Activated naive CD4-positive, alpha-beta T cell (primary cell): Measurements from ENCODE around the gene IL1RAPL2.
"Not testable (repeated sequence)": the region's sequence is repeated elsewhere in the genome, so short reads cannot be mapped to it uniquely, and the experiment has no call there.

ENCODE experiments used
- DNase-seq, 4 experiments: peaks; one replicate each; lab custom pipeline; 2025; lab: John Stamatoyannopoulos, UW

IL1RAPL2 gene

DNA sequence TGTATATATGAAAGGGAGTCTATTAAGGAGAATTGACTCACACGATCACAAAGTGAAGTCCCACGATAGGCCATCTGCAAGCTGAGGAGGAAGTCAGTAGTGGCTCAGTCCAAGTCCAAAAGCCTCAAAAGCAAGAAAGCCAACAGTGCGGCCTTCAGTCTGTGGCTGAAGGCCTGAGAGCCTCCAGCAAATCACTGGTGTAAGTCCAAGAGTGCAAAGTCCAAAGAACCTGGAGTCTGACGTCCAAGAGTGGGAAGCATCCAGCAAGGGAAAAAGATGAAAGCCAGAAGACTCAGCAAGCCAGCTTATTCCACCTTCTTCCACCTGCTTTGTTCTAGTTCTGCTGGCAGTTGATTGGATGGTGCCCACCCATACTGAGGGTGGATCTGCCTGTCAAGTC lies 104.1 kb downstream of the IL1RAPL2 start:
- no peak for DNase-seq

DNA sequence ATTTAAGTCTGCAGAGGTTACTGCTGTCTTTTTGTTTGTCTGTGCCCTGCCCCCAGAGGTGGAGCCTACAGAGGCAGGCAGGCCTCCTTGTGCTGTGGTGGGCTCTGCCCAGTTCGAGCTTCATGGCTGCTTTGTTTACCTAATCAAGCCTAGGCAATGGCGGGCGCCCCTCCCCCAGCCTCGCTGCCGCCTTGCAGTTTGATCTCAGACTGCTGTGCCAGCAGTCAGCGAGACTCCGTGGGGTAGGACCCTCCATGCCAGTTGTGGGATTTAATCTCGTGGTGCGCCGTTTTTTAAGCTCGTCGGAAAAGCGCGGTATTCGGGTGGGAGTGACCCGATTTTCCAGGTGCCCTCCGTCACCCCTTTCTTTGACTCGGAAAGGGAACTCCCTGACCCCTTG lies 111.5 kb downstream of the IL1RAPL2 start:
- not testable (repeated sequence) for DNase-seq

GRCh38 chrX:104679175-104679574 lies 113.2 kb downstream of the IL1RAPL2 start:
- no peak for DNase-seq

DNA sequence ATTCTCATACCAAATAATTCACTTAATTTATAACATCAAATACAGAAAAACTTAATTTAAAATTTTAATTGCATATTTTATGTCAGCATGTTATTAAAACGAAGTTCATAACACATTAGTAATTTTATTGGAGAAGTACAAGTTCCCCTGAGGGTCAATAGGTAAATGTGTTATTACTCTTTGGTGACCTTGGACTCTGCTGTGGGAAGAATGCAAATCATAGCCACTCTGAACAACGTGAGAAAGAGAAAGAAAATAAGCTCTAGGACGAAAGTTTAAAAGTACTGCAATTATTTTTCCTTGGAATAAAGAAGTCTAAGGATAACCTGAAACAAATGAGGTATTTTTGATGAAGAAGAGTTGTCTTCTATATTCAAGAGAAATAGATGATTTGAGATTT lies 115.2 kb downstream of the IL1RAPL2 start:
- DNase-seq, result no peak

GRCh38 chrX:104684077-104684476 lies 118.1 kb downstream of the IL1RAPL2 start:
- DNase-seq, result no peak

DNA sequence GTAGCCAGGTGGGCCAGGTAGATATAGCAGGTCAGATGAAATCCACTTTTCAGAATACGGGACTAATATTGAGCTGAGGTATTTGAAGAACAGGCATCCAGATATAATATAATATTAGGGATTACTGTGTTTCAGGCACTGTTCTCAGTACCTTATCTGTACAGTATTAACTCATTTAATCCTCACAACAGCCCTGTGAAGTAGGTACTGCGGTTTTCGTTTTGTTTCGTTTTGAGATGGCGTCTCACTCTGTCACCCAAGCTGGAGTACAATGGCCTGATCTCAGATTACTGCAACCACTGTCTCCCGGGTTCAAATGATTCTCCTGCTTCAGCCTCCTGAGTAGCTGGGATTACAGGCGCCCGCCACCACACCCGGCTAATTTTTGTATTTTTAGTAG lies 129.6 kb downstream of the IL1RAPL2 start:
- no peak for DNase-seq

DNA sequence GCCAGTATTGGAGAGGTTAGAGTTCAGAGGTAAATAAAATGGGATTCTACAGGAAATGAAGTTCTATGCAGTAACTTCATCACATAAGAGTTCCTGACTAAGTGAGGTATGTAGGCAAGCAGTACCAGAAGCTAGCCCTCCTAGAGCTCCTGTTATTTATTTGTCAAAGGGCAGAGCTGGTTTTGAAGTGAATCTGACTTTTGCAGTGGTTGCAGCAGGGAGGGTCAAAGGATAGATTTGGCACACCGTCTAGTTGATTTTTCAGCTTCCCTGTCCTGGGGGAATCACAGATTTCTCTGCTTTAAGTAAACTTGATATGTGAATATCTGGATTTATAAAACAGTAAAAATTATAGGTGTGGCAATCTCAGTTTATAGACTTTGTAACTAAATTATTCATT lies 130.7 kb downstream of the IL1RAPL2 start:
- no peak for DNase-seq

- DNase-seq, result no peak
Observed at GRCh38 chrX:104697294-104697693, 131.3 kb downstream of the IL1RAPL2 start.

DNA sequence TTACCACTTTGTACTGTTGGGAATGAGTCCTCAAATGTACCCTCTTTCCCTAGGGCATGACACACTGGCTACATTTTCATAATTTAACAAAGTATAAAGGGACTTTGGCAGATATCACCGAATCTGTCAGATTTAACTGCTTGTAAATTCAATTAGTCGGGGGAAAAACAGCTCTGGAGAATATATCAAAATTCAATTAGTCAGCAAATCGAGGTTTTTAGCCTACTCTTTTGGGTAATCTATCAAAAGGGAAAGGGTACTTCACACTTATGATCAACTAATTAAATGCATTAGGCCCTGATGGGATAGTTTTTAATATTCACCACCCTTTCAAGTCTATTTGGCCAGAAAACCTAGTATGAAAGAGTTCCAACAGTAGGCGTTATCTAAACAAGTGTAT lies 141.0 kb downstream of the IL1RAPL2 start:
- DNase-seq, result no peak

DNA sequence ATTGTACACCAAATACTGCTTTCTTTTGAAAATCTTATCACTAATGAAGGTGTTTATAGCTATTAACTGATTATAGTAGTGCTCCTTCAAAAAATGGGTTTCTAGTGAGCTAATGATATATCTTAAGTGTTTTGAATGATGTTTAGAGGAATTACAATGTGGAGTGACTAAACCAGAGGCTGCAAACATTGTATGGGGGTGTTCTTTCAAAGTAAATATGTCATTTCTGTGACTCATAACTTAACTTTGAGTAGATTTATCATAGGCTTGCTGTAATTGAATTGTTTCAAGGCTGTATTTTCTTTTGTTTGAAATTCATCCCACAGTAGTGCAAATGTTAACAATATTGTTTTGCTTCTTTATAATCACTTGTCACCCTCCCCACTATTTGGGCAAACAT lies 141.6 kb downstream of the IL1RAPL2 start:
- no peak for DNase-seq

DNA sequence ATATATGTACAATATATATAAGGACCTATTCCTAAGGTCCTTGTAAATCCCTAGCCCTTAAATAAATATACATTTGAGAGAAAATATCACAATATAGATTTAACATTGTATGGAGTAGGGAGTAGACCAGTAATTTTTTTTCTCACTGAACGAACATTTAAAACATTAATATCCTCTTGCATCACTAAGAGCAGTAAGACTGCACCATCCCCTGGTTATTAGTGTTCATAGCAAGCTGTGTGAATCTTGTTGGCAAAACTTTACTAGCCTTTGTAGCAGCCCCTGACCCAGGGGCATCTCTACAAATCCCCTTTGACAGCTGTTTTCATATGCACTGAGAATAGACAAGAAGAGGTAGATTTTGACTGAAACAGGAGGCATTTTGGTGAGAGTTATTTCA lies 146.5 kb downstream of the IL1RAPL2 start:
- DNase-seq, result no peak

- DNase-seq, result no peak
Observed at GRCh38 chrX:104721854-104722253, 155.9 kb downstream of the IL1RAPL2 start.

- no peak for DNase-seq
Observed at GRCh38 chrX:104728456-104728855, 162.5 kb downstream of the IL1RAPL2 start.

DNA sequence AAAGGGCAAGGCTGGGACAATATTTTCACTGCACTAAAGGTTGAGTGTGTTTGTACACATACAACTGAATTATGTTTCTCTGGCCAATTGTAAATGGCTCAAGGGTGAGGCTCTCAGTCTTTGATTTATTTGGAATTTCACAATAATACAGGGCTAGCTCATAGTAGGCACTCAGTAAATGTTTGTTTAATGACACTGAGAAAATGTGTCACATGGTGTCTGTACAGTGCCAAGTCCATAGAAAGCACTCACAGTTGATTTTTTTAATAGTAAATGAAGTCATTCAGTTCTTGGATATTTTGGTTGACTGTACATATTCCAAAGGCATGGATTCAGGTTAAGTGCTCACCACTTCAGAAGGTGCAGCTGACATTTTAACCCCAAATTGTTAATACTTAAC lies 176.4 kb downstream of the IL1RAPL2 start:
- no peak for DNase-seq

GRCh38 chrX:104745152-104745551 lies 179.2 kb downstream of the IL1RAPL2 start:
- no peak for DNase-seq

GRCh38 chrX:104749951-104750610 lies 184.1 kb downstream of the IL1RAPL2 start:
- no peak for DNase-seq

GRCh38 chrX:104762641-104763040 lies 196.6 kb downstream of the IL1RAPL2 start:
- no peak for DNase-seq

DNA sequence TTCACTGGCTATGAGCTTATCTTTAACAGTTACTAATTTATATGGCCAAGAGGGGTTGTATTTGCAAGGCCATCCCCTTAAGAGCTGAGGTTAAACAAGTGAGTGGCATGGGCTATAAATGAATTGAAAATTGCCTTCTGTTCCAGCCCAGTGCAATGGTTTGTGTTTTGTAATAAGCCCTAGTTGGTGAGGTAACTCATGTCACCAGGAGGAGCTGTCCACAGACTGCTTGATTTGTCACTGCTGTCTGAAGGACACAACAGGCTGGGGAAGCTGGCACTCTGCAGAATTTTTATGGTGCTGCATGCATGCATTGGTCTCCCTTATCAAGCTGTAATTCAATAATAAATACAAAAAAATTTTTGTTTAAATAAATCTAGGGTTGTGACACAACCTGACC lies 223.8 kb downstream of the IL1RAPL2 start:
- no peak for DNase-seq

DNA sequence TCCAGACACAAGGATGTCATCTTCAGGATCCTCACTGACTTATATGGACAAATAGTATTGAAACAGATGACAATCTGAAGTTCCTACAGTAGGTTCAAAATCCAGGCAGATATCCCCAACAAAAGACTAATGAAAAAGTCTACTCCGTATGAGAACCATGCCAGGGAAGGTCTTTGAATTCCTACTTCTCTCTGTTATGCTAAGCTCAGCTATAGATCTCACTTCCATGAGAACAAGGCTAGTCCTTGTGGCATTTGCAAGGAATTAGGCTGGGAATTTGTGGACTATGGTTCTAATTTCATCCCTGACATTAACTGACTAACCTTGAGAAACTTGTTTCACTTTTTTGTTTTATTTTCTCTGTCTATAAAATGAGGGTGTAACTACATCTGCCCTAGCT lies 229.8 kb downstream of the IL1RAPL2 start:
- no peak for DNase-seq

GRCh38 chrX:104803219-104803618 lies 237.2 kb downstream of the IL1RAPL2 start:
- no peak for DNase-seq

- no peak for DNase-seq
Observed at GRCh38 chrX:104806346-104806745, 240.3 kb downstream of the IL1RAPL2 start.

DNA sequence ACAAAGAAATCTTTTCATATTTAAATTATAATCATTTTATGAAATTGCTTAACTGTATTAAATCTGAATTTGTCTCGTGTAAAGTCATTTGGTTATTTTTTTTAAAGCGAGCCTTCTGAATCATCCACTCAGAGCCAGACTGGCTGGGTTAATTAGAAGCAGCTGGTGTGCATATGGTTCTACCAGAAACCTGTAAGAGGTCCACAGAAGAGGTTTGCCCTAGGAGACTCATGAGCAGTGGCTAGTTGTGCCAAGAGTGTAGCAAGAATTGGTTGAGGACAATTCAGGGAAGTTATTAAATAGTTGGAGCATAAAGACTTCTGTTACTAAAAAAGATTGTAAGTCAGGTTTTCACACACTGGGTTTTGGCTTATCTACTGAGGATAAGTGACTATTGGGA lies 267.4 kb downstream of the IL1RAPL2 start:
- no peak for DNase-seq

DNA sequence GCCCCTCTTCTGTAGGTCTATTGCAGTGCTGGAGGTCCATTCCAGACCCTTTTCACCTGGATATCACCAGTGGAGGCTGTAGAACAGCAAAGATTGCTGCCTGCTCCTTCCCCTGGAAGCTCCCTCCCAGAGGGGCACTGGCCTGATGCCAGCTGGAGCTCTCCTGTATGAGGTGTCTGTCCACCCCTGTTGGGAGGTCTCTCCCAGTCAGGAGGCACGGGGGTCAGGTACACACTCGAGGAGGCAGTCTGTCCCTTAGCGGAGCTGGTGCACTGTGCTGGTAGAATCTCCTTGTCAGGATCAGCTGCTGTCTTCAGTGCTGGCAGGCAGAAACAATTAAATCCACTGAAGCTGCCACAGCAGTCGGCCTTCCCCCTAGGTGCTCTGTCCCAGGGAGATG lies 276.6 kb downstream of the IL1RAPL2 start:
- DNase-seq, result no peak

DNA sequence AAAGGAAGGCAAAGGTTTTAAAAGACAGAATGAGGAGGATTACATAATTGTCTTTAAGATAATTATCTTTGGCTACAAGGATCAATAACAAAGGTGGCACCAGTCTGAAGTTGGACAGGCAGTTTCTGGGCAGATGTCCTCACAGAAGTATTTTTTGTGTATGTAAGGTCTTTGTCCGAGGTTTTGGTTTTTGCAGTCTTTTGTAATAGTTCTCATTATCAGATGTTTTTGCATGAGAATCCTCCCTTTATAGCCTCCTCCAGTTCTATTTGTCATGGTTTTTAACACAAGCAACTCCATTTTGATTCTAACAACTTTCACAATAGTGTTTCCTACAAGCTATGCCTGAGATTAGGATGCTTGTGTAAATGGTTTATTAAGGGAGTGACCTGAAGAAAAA lies 286.2 kb downstream of the IL1RAPL2 start:
- DNase-seq, result no peak

GRCh38 chrX:104854188-104854587 lies 288.2 kb downstream of the IL1RAPL2 start:
- no peak for DNase-seq
